HCT116 (cell line): ENCODE data around the gene TNN. TPM values are rescaled to one million over a fixed set of nuclear protein-coding genes. Genes with fewer than 3 reads are reported as not detected.

ENCODE experiments used
- ATAC-seq: fragments of 200-7000 bp; cut with Tn5 transposase; 2 replicates; pipeline ENCODE4 v1.9.1; 2020; ENCODE audit warnings: mild to moderate bottlenecking, moderate library complexity
- BruUV-seq: library from RNA; stranded (reverse); fragments of 400-500 nt; replicated peaks from 2 replicates; lab custom pipeline; 2021; lab: Mats Ljungman, UMichigan
- CTCF ChIA-PET: fragments of 300-600 bp; sonication (Branson Sonifier 250); formaldehyde crosslinking; loops from one replicate; lab custom pipeline; 2021; ENCODE audit warnings: antibody characterized with exemption; lab: Charles Lee
- POLR2A ChIA-PET: fragments of 300-600, 350-600 bp; sonication (Branson Sonifier 250); formaldehyde crosslinking; loops from one replicate; lab custom pipeline; 2021; ENCODE audit warnings: antibody characterized with exemption; lab: Charles Lee
- RAD21 ChIA-PET, 2 experiments: fragments of 300-600 bp; sonication (Branson Sonifier 250); formaldehyde crosslinking; loops; one replicate each; lab custom pipeline; 2023; ENCODE audit warnings: low total read pairs in 2 of 2; ENCODE audit not compliant: uncharacterized antibody in 2 of 2, unreplicated experiment in 2 of 2, low non-redundant PET in 1 of 2; lab: Charles Lee
- DNase-seq: peaks from one replicate; pipeline ENCODE4 v3.0.0-alpha.2; 2010; ENCODE audit warnings: low read depth, low spot score
- H2AFZ ChIP-seq: fragments of 200-600 bp; shearing (Covaris generic), sonication (generic); 2 replicates; pipeline ENCODE4 v1.6.1; 2017; ENCODE audit warnings: low read depth, mixed run types, mixed read lengths, antibody characterized with exemption, low read length; ENCODE audit not compliant: poor library complexity, severe bottlenecking
- H3K27ac ChIP-seq: 2 replicates; pipeline ENCODE4 v1.5.1; 2012; ENCODE audit warnings: low read depth, low read length
- H3K27me3 ChIP-seq: fragments of 200-600 bp; sonication (generic); 2 replicates; pipeline ENCODE4 v1.6.1; 2016; ENCODE audit warnings: mixed run types, low read length, mixed read lengths; ENCODE audit not compliant: insufficient read depth
- H3K36me3 ChIP-seq, 2 experiments: fragments of 200-500 bp in 1 of 2; fragments of 200-600 bp in 1 of 2; sonication (Bioruptor generic) in 1 of 2; sonication (generic) in 1 of 2; 2 replicates each; pipeline versions ENCODE4 v1.5.1 to v1.6.1; 2014 to 2016; ENCODE audit warnings: low read length in 2 of 2, inconsistent platforms in 1 of 2, mixed read lengths in 1 of 2, mixed run types in 1 of 2; ENCODE audit not compliant: insufficient read depth in 2 of 2, control insufficient read depth in 1 of 2
- H3K4me1 ChIP-seq, 2 experiments: fragments of 200-600 bp in 1 of 2; sonication (generic) in 1 of 2; 2 replicates each; pipeline versions ENCODE4 v1.5.1 to v1.6.1; 2012 to 2017; ENCODE audit warnings: low read length in 2 of 2, inconsistent platforms in 1 of 2, mild to moderate bottlenecking in 1 of 2, mixed read lengths in 1 of 2, mixed run types in 1 of 2, moderate library complexity in 1 of 2; ENCODE audit not compliant: insufficient read depth in 2 of 2, control insufficient read depth in 1 of 2
- H3K4me2 ChIP-seq: fragments of 200-600 bp; sonication (generic); 2 replicates; pipeline ENCODE4 v1.6.1; 2017; ENCODE audit warnings: mixed run types, low read length, mixed read lengths
- H3K4me3 ChIP-seq, 2 experiments: fragments of 200-600 bp in 1 of 2; sonication (generic) in 1 of 2; replicated peaks in 1 of 2; 2 replicates each; pipeline ENCODE4 v1.5.1; 2011 to 2016; ENCODE audit warnings: low read length in 2 of 2, control low read depth in 1 of 2, low read depth in 1 of 2, mild to moderate bottlenecking in 1 of 2, mixed read lengths in 1 of 2, mixed run types in 1 of 2
- H3K79me2 ChIP-seq: fragments of 200-600 bp; sonication (generic); 2 replicates; pipeline ENCODE4 v1.6.1; 2017; ENCODE audit warnings: mild to moderate bottlenecking, mixed run types, low read length, moderate library complexity, mixed read lengths; ENCODE audit not compliant: insufficient read depth
- H3K9ac ChIP-seq: fragments of 200-600 bp; sonication (generic); 2 replicates; pipeline ENCODE4 v1.6.1; 2016; ENCODE audit warnings: low read length, mixed read lengths
- H3K9me2 ChIP-seq: fragments of 200-600 bp; sonication (generic), shearing (Covaris generic); 2 replicates; pipeline ENCODE4 v1.6.1; 2017; ENCODE audit warnings: mixed run types, mild to moderate bottlenecking, moderate library complexity; ENCODE audit not compliant: insufficient read depth
- H3K9me3 ChIP-seq, 2 experiments: fragments of 200-500 bp in 1 of 2; fragments of 200-600 bp in 1 of 2; sonication (Bioruptor generic) in 1 of 2; sonication (generic) in 1 of 2; 2 replicates each; pipeline ENCODE4 v1.6.1; 2014 to 2017; ENCODE audit warnings: low read length in 2 of 2, mixed read lengths in 2 of 2, inconsistent platforms in 1 of 2, low read depth in 1 of 2, mild to moderate bottlenecking in 1 of 2, mixed run types in 1 of 2, moderate library complexity in 1 of 2; ENCODE audit not compliant: control insufficient read depth in 1 of 2, insufficient read depth in 1 of 2
- H4K20me1 ChIP-seq: fragments of 200-600 bp; sonication (generic), shearing (Covaris generic); 2 replicates; pipeline ENCODE4 v1.6.1; 2017; ENCODE audit warnings: mixed run types, mild to moderate bottlenecking, moderate library complexity; ENCODE audit not compliant: insufficient read depth
- CBX3 ChIP-seq: IDR thresholded peaks from 2 replicates; pipeline ENCODE4 v1.6.1; 2012; ENCODE audit warnings: low read depth
- EGR1 ChIP-seq: IDR thresholded peaks from 2 replicates; pipeline ENCODE4 v1.6.1; 2012; ENCODE audit warnings: low read depth
- ELF1 ChIP-seq: IDR thresholded peaks from 2 replicates; pipeline ENCODE4 v1.6.1; 2012; ENCODE audit warnings: low read depth, borderline replicate concordance
- EZH2 ChIP-seq: fragments of 200-600 bp; sonication (generic); IDR thresholded peaks from 2 replicates; pipeline ENCODE4 v1.6.1; 2017; ENCODE audit warnings: antibody characterized with exemption, mixed run types
- POLR2A ChIP-seq: IDR thresholded peaks from 2 replicates; pipeline ENCODE4 v1.7.0; 2011; ENCODE audit warnings: borderline replicate concordance; ENCODE audit not compliant: insufficient read depth, insufficient read length; ENCODE audit errors: extremely low read depth
- POLR2AphosphoS5 ChIP-seq: IDR thresholded peaks from 2 replicates; pipeline ENCODE4 v1.6.1; 2011; ENCODE audit warnings: mild to moderate bottlenecking, low read depth, low read length, moderate library complexity
- RAD21 ChIP-seq: IDR thresholded peaks from 2 replicates; pipeline ENCODE4 v1.6.1; 2012; ENCODE audit warnings: low read depth, mild to moderate bottlenecking
- SP1 ChIP-seq: IDR thresholded peaks from 2 replicates; pipeline ENCODE4 v1.6.1; 2012; ENCODE audit warnings: low read depth
- SRF ChIP-seq: IDR thresholded peaks from 2 replicates; pipeline ENCODE4 v1.6.1; 2012; ENCODE audit warnings: low read depth
- YY1 ChIP-seq: IDR thresholded peaks from 2 replicates; pipeline ENCODE4 v1.6.1; 2011; ENCODE audit warnings: low read length, low read depth, moderate library complexity, mild to moderate bottlenecking; ENCODE audit not compliant: insufficient replicate concordance; ENCODE audit errors: extremely low read depth
- intact Hi-C: fragments of 100-400 bp; cut with micrococcal nuclease; formaldehyde crosslinking; loops from 2 replicates; pipeline ENCODE4 v1.10.0; 2022
- total RNA-seq: library from RNA; stranded (reverse); gene quantifications from one replicate; pipeline ENCODE4 v1.2.1, GENCODE V29; 2021; ENCODE audit not compliant: unreplicated experiment
- TF ChIP-seq, protein P1 (sequence below), 3 experiments: fragments of 200-600 bp in 1 of 3; sonication (generic) in 1 of 3; IDR thresholded peaks in 2 of 3; conservative IDR thresholded peaks in 1 of 3; 2 replicates each; pipeline ENCODE4 v1.5.1; 2012 to 2017; ENCODE audit warnings: low read depth in 2 of 3, low read length in 2 of 3, antibody characterized with exemption in 1 of 3, borderline replicate concordance in 1 of 3, control low read depth in 1 of 3, mild to moderate bottlenecking in 1 of 3, mixed read lengths in 1 of 3, mixed run types in 1 of 3, moderate library complexity in 1 of 3; ENCODE audit not compliant: insufficient read depth in 1 of 3
- TF ChIP-seq, protein P2 (sequence below): IDR thresholded peaks from 2 replicates; pipeline ENCODE4 v1.6.1; 2012
- TF ChIP-seq, protein P3 (sequence below): IDR thresholded peaks from 2 replicates; pipeline ENCODE4 v1.6.1; 2012; ENCODE audit warnings: low read depth
- TF ChIP-seq, protein P4 (sequence below): IDR thresholded peaks from 2 replicates; pipeline ENCODE4 v1.6.1; 2011; ENCODE audit warnings: mild to moderate bottlenecking, low read length, moderate library complexity; ENCODE audit not compliant: insufficient replicate concordance; ENCODE audit errors: extremely low read depth

TNN gene
- total RNA-seq, 1 experiment from 2014 or later: not detected

DNA sequence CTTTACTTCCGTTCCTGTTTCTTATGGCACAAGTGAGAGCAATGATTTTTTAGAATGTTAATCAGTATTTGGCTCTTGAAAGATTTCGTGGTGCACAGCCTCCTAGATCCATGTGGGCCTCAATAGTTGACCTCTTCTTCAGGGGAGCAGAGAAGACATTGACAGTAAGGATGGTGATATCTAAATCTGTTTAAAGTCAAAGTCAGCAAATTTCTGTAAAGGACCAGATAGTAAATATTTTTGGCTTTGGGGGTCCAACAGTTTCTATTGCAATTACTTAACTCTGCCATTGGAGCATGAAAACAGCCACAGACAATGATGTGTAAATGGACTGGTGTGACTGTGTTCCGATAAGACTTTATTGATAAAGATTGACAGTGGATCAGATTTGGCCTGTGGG, 27.4 kb downstream of the TNN start:
- Histone ChIP-seq H3K9me3 (no peaks in the 10 kb centered on the region), H3K27me3 (no peaks in the 10 kb centered on the region), H4K20me1 (no peaks in the 10 kb centered on the region), H3K9ac (no peak overlapping the region), H3K36me3 (no peaks in the 10 kb centered on the region), H3K4me3 (no peak overlapping the region), H3K9me2 (no peaks in the 10 kb centered on the region), H3K79me2 (no peaks in the 10 kb centered on the region), H3K27ac (no peak overlapping the region), H3K4me2 (no peak overlapping the region), H2AFZ (no peak overlapping the region), H3K4me1 (peaks cover 0 to 7% of the 10 kb centered on the region in 2 experiments; a peak in 2 of 4 replicates)
- DNase-seq: no peak
- BruUV-seq: no TSS peak
- ChIA-PET CTCF (no interaction called here), POLR2A (no interaction called here), RAD21 (no interaction called here)
- intact Hi-C loops: no loop called here
- no peak for ATAC-seq
- no peak for TF ChIP-seq SP1
- TF ChIP-seq, protein P1, sequence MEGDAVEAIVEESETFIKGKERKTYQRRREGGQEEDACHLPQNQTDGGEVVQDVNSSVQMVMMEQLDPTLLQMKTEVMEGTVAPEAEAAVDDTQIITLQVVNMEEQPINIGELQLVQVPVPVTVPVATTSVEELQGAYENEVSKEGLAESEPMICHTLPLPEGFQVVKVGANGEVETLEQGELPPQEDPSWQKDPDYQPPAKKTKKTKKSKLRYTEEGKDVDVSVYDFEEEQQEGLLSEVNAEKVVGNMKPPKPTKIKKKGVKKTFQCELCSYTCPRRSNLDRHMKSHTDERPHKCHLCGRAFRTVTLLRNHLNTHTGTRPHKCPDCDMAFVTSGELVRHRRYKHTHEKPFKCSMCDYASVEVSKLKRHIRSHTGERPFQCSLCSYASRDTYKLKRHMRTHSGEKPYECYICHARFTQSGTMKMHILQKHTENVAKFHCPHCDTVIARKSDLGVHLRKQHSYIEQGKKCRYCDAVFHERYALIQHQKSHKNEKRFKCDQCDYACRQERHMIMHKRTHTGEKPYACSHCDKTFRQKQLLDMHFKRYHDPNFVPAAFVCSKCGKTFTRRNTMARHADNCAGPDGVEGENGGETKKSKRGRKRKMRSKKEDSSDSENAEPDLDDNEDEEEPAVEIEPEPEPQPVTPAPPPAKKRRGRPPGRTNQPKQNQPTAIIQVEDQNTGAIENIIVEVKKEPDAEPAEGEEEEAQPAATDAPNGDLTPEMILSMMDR (IDR thresholded peaks at IDR 0.05 in 2 of 3, conservative IDR thresholded peaks at IDR 0.05 in 1 of 3; ENCODE audit: borderline replicate concordance in 1 of 3, insufficient read depth in 1 of 3, low read depth in 2 of 3, low read length in 2 of 3): no peak
- TF ChIP-seq, protein P2, sequence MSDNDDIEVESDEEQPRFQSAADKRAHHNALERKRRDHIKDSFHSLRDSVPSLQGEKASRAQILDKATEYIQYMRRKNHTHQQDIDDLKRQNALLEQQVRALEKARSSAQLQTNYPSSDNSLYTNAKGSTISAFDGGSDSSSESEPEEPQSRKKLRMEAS: no peak
- TF ChIP-seq POLR2AphosphoS5: no peak
- no peak for TF ChIP-seq RAD21
- no peak for TF ChIP-seq ELF1
- TF ChIP-seq SRF: no peak
- no peak for TF ChIP-seq YY1
- TF ChIP-seq, protein P3, sequence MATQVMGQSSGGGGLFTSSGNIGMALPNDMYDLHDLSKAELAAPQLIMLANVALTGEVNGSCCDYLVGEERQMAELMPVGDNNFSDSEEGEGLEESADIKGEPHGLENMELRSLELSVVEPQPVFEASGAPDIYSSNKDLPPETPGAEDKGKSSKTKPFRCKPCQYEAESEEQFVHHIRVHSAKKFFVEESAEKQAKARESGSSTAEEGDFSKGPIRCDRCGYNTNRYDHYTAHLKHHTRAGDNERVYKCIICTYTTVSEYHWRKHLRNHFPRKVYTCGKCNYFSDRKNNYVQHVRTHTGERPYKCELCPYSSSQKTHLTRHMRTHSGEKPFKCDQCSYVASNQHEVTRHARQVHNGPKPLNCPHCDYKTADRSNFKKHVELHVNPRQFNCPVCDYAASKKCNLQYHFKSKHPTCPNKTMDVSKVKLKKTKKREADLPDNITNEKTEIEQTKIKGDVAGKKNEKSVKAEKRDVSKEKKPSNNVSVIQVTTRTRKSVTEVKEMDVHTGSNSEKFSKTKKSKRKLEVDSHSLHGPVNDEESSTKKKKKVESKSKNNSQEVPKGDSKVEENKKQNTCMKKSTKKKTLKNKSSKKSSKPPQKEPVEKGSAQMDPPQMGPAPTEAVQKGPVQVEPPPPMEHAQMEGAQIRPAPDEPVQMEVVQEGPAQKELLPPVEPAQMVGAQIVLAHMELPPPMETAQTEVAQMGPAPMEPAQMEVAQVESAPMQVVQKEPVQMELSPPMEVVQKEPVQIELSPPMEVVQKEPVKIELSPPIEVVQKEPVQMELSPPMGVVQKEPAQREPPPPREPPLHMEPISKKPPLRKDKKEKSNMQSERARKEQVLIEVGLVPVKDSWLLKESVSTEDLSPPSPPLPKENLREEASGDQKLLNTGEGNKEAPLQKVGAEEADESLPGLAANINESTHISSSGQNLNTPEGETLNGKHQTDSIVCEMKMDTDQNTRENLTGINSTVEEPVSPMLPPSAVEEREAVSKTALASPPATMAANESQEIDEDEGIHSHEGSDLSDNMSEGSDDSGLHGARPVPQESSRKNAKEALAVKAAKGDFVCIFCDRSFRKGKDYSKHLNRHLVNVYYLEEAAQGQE: no peak
- TF ChIP-seq, protein P4, sequence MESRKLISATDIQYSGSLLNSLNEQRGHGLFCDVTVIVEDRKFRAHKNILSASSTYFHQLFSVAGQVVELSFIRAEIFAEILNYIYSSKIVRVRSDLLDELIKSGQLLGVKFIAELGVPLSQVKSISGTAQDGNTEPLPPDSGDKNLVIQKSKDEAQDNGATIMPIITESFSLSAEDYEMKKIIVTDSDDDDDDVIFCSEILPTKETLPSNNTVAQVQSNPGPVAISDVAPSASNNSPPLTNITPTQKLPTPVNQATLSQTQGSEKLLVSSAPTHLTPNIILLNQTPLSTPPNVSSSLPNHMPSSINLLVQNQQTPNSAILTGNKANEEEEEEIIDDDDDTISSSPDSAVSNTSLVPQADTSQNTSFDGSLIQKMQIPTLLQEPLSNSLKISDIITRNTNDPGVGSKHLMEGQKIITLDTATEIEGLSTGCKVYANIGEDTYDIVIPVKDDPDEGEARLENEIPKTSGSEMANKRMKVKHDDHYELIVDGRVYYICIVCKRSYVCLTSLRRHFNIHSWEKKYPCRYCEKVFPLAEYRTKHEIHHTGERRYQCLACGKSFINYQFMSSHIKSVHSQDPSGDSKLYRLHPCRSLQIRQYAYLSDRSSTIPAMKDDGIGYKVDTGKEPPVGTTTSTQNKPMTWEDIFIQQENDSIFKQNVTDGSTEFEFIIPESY: no peak
- no peak for TF ChIP-seq CBX3
- no peak for TF ChIP-seq EGR1
- TF ChIP-seq POLR2A: no peak
- no peak for TF ChIP-seq EZH2
